DOHH2 (cell line): ENCODE results near the gene TSSK2.
A peak's percentile ranks its signal among the peaks of the same experiment; 100 is the strongest.

Experiments used
- H3F3A ChIP-seq: fragments of 200-600 bp; sonication (generic), shearing (Covaris generic); 2 replicates; pipeline ENCODE4 v1.6.0; 2016; ENCODE audit warnings: antibody characterized with exemption, mild to moderate bottlenecking; ENCODE audit not compliant: control insufficient read depth, insufficient read depth
- H3K27ac ChIP-seq: fragments of 200-600 bp; sonication (generic); 2 replicates; pipeline ENCODE4 v1.5.1; 2014; ENCODE audit warnings: low read depth, mild to moderate bottlenecking, low read length, moderate library complexity
- H3K27me3 ChIP-seq: fragments of 200-600 bp; sonication (generic); 2 replicates; pipeline ENCODE4 v1.6.1; 2014; ENCODE audit warnings: mild to moderate bottlenecking, low read length, mixed read lengths; ENCODE audit not compliant: control insufficient read depth
- H3K36me3 ChIP-seq: fragments of 200-600 bp; sonication (generic); 2 replicates; pipeline ENCODE4 v1.6.1; 2014; ENCODE audit warnings: mild to moderate bottlenecking, low read length, moderate library complexity, mixed read lengths; ENCODE audit not compliant: control insufficient read depth
- H3K4me1 ChIP-seq: fragments of 200-600 bp; sonication (generic); 2 replicates; pipeline ENCODE4 v1.6.1; 2014; ENCODE audit warnings: mild to moderate bottlenecking, low read length, mixed read lengths; ENCODE audit not compliant: control insufficient read depth
- H3K4me2 ChIP-seq: fragments of 200-600 bp; sonication (generic); 2 replicates; pipeline ENCODE4 v1.6.0; 2014; ENCODE audit warnings: mild to moderate bottlenecking, low read length, moderate library complexity
- H3K4me3 ChIP-seq: fragments of 200-600 bp; sonication (generic); 2 replicates; pipeline ENCODE4 v1.5.1; 2014; ENCODE audit warnings: mild to moderate bottlenecking, low read length, mixed read lengths
- H3K79me2 ChIP-seq: fragments of 200-600 bp; sonication (generic); 2 replicates; pipeline ENCODE4 v1.6.1; 2014; ENCODE audit warnings: mild to moderate bottlenecking, low read length, mixed read lengths; ENCODE audit not compliant: control insufficient read depth
- H3K9me2 ChIP-seq: fragments of 200-600 bp; sonication (generic); replicated peaks from 2 replicates; pipeline ENCODE4 v1.6.1; 2014; ENCODE audit warnings: mild to moderate bottlenecking, low read length, mixed read lengths; ENCODE audit not compliant: control insufficient read depth
- H3K9me3 ChIP-seq: fragments of 200-600 bp; sonication (generic); 2 replicates; pipeline ENCODE4 v1.6.1; 2014; ENCODE audit warnings: antibody characterized with exemption, low read length, mixed read lengths; ENCODE audit not compliant: control insufficient read depth, insufficient read depth
- H4K20me1 ChIP-seq: fragments of 200-600 bp; sonication (generic); 2 replicates; pipeline ENCODE4 v1.6.0; 2014; ENCODE audit warnings: low read depth, mild to moderate bottlenecking, antibody characterized with exemption, low read length, moderate library complexity; ENCODE audit not compliant: control insufficient read depth, insufficient read depth
- CTCF ChIP-seq: fragments of 200-600 bp; sonication (generic); IDR thresholded peaks from one replicate; pipeline ENCODE4 v1.5.1; 2014; ENCODE audit warnings: antibody characterized with exemption, mild to moderate bottlenecking, low read depth, low read length; ENCODE audit not compliant: poor library complexity, severe bottlenecking
- EZH2phosphoT487 ChIP-seq: fragments of 200-600 bp; sonication (generic); IDR thresholded peaks from 2 replicates; pipeline ENCODE4 v1.6.1; 2017; ENCODE audit warnings: borderline replicate concordance, mild to moderate bottlenecking, antibody characterized with exemption, low read length, moderate library complexity, mixed read lengths

The TSSK2 gene

GRCh38 chr22:19086417-19086816 lies 44.7 kb upstream of the TSSK2 start:
- Histone ChIP-seq H4K20me1 (peaks cover 12% of the 10 kb centered on the region), H3K36me3 (peaks cover 2% of the 10 kb centered on the region; the same call in 1 of the 2 replicates), H3K9me2 (no peaks in the 10 kb centered on the region), H3K79me2 (peaks cover 6% of the 10 kb centered on the region), H3K27me3 (no peaks in the 10 kb centered on the region), H3K27ac (peak overlapping the region; percentile 64), H3K4me2 (peak overlapping the region; percentile 85; the same call in 1 of the 2 replicates), H3K9me3 (no peaks in the 10 kb centered on the region), H3K4me3 (no peak overlapping the region), H3K4me1 (peaks cover 24% of the 10 kb centered on the region), H3F3A (peaks cover 8% of the 10 kb centered on the region)
- TF ChIP-seq EZH2phosphoT487: no peak
- no peak for TF ChIP-seq CTCF

DNA sequence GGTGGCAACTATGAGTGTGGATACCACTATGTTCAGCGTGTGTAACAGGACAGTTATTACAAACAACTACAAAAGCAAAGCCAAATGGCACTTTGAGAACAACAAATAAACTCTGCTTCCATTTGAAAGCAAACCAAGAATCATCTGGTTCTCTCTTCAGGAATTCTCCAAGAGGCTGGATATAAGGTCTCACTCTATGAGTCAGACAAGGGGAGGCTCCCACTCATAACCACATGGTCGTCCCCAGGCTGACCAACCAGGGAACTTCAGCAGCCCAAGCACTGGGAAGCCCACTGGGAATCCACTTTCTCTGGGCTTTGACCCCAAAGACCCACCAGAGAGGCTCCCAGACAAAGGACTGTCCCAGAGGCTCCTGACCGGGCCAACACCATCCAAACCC lies 44.2 kb upstream of the TSSK2 start:
- TF ChIP-seq CTCF: no peak
- no peak for TF ChIP-seq EZH2phosphoT487
- H3K9me3 ChIP-seq: no peaks in the 10 kb centered on the region
- peaks cover 24% of the 10 kb centered on the region for H3K4me1 ChIP-seq
- no peaks in the 10 kb centered on the region for H3K27me3 ChIP-seq
- peak overlapping the region; percentile 85; the same call in 1 of the 2 replicates for H3K4me2 ChIP-seq
- H3F3A ChIP-seq: peaks cover 8% of the 10 kb centered on the region
- H3K27ac ChIP-seq: no peak overlapping the region
- peaks cover 6% of the 10 kb centered on the region for H3K79me2 ChIP-seq
- H3K4me3 ChIP-seq: no peak overlapping the region
- H4K20me1 ChIP-seq: peaks cover 12% of the 10 kb centered on the region
- peaks cover 2% of the 10 kb centered on the region; the same call in 1 of the 2 replicates for H3K36me3 ChIP-seq
- no peaks in the 10 kb centered on the region for H3K9me2 ChIP-seq

- Histone ChIP-seq H3K4me3 (no peak overlapping the region), H3F3A (peaks cover 8% of the 10 kb centered on the region), H3K4me2 (no peak overlapping the region), H3K9me3 (no peaks in the 10 kb centered on the region), H3K27ac (no peak overlapping the region), H3K9me2 (no peaks in the 10 kb centered on the region), H3K27me3 (no peaks in the 10 kb centered on the region), H3K36me3 (peaks cover 2% of the 10 kb centered on the region; the same call in 1 of the 2 replicates), H3K79me2 (peaks cover 9% of the 10 kb centered on the region), H3K4me1 (peaks cover 24% of the 10 kb centered on the region), H4K20me1 (peaks cover 12% of the 10 kb centered on the region)
- TF ChIP-seq EZH2phosphoT487 (no peak), CTCF (no peak)
These were observed 42.1 kb upstream of the TSSK2 start for GRCh38 chr22:19088866-19089595.
